ENCODE data around the gene SLBP.

Gene SLBP

GRCh38 chr4:1712216-1713002 is at the start of gene SLBP:
Gene SLBP, minus strand, starts transcription at chr4:1712319. Its CDS starts 131 bp downstream, at chr4:1712188.
- peak; percentile 98 for DNase-seq

GRCh38 chr4:1761130-1761689 is 49.1 kb upstream of the SLBP start:
- DNase-seq = no peak

GRCh38 chr4:1760521-1761071 is 48.5 kb upstream of the SLBP start:
- no peak for DNase-seq

- DNase-seq = no peak
Measured at GRCh38 chr4:1759818-1760223, 47.7 kb upstream of the SLBP start.

DNA sequence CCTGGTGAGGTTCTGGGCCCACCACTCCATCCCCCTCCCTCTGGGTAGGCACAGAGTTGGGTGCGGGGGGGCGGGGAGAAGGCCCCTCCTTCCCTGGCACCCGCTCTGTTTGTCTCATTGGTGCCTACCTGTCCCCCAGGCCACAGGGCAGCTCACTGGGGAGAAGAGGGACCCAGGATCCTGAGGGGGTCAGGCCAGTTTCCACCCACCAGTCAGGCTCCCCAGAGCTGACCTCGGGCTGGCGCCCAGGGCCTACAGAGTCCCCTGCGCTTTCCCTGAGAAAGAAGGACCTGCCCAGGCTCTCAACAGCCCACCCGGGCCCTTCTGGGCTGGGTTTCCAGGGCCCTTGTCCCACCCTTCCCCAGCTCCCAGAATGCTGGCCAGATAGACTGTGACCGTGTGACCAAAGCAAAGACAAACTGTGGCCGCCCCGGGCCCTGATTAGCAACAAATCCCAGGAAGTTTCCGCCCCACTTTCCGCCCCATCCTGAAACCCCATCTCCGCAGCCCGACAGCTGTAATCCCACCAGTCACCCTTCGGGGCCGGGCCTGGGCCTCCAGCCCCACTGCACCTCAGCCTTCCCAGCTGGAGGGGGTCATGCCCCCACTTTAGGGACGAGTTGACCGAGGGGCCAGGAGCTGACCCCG is 47.2 kb upstream of the SLBP start:
- no peak for DNase-seq

- no peak for DNase-seq
Measured at GRCh38 chr4:1758306-1759121, 46.4 kb upstream of the SLBP start.

GRCh38 chr4:1757836-1758235 is 45.7 kb upstream of the SLBP start:
- no peak for DNase-seq

DNA sequence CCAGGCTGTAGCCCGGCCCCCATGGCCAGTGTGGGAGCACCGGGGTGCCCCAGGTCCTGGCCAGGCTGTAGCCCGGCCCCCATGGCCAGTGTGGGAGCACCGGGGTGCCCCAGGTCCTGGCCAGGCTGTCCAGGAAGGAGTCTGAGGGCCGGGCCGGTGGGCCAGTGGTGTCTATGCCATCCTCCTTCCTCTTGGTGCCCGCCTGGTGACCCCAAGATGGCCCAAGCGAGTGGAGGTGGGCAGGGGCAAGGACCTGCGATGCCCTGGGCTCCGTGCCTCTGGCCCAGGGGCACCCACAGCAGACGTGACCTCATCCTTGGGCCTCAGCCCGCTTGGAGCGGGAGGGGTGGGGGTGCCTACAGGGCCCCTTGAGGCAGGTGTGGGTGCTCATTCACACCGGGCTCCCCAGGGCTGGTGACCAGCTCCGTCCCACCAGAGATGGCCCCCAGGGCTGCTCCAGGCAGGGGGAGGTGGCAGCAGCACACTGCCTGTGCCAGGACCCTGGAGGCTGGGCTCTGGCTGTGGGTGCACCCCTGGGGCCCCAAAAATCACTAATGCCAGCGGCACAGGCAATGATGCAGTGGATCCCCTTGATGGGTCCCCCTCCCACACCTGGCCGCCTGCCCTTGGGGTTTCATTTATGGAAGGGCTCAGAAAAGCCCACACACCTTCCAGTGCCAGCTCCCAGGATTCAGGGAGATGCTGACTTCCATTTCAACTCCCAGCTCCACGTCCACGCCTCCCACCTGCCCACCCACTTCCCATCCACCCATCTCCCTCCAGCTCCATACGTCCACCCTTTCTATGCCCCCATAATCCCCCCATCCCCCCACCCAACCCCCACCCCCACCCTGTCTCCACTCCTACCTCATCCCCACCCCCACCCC is 45.0 kb upstream of the SLBP start:
- DNase-seq = no peak

DNA sequence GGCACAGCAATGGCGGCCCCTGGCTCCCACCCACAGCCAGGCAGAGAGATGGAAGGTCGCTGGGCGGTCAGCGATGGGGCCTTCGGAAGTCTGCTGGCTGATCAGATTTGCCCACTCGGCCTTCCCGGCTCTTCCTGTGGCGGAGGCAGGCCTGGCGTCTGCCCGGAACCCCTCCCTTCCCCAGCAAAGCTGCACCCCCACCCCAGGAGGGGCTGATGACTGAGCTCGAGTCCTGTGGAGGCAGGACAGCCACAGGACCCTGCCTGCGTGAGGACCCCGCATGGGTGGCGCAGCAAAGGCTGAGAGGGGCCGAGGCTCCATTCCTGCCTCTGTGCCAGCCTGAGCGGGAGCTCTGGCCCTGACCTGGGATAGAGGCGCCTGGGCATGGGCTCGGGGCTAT is 44.0 kb upstream of the SLBP start:
- DNase-seq = no peak

DNA sequence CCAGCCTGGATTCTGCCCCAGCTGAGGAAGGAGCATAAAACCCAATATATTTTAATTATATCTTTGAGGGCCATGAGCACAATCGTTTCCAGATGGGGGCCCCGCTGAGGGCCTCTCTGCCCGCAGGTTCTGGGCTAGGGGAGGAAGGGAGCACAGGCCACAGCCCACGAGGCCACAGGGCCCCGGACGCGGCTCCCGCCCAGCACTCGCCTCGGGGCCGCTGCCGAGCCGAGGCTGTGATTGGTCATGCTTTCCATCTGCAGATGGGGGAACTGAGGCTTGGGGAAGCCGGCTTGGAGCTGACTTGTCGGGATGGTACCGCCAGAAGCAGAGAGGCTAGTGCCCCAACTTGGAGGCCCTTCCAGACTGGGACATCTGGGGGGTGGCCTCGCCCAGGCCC is 43.2 kb upstream of the SLBP start:
- no peak for DNase-seq

- DNase-seq = no peak
Measured at GRCh38 chr4:1754336-1754735, 42.2 kb upstream of the SLBP start.

DNA sequence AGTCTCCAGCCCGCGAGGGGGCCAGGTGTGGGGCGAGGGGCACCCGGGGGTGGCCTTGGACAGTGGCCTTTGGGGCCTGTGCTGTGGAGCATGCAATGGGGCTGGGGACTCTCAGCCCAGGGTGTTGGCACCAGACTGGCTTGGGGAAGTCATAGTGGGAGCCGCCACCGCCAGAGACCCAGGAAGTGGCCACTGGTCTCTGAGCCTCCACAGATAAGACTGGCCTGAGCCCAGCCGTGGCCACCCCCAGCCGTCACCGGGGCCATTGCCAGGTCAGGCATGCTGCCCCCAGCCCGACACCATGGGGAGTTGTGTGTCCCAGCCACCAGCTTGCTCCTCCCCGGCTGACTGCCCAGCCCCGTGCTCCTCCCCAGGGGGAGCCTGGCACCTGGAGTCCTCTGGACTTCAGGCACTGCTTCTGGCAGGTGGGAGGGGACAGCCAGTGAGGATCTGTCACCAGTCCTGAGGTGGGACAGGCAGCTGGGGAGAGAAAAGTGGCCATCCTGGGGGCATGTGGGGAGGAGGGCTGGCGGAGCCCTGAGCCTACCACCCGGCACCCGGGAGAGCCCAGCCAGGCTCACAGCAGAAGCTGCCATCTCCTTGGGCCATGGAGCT is 41.7 kb upstream of the SLBP start:
- no peak for DNase-seq

DNA sequence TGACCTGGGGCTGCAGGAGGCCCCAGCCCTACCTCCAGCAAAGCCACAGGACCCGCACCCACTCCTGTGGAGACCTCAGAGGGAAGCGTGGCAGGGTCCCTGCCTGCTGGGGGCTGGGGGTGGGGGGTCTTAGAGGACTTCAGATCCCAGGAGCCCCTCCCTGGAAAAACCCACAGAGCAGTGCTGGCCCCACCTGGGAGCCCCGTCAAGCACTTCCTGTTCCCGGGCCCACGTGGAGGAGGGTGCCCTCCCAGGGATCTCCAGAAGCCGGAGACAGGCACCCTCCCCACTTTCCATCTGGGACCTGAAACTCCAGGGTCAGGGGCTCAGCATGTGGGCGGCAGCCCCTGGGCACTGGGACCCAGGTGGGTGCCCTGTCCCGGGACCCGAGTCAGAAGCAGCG is 41.2 kb upstream of the SLBP start:
- no peak for DNase-seq

DNA sequence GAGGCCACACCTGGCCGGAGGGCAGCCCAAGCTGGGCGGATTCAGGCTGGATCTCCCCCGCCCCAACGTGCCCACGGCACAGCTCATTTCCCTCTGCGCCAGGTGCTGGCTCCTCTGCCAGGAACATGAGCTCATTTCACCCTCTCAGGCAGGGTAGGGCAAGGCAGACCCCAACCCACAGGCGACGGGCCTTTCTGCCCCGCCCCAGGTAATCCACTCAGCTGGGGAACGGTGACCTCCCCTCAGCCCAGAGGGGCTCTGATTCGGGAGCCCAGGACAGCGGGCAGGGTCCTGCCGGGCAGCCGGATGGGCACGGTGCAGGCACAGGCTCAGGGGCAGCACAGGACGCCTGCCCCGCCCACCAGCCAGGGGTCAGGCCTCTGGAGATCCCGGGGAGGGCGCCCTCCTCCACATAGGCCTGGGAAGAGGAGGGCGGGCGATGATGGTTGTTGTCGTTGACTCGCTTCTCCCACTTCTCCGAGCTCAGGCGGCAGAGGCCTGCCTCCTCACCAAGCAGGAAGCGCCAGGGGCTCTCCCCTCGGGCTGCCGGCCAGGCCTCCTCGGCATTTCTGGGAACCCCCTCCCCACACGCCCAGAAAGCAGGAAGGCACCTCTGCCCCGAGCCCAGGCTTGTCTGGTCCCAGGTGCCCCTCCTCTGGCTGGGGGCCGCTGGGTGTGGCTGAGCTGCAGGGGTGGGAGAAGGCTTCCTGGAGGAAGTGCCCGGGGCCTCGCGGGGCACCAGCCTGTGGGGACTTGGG is 40.3 kb upstream of the SLBP start:
- DNase-seq = no peak

- no peak for DNase-seq
Measured at GRCh38 chr4:1751919-1752283, 39.8 kb upstream of the SLBP start.

DNA sequence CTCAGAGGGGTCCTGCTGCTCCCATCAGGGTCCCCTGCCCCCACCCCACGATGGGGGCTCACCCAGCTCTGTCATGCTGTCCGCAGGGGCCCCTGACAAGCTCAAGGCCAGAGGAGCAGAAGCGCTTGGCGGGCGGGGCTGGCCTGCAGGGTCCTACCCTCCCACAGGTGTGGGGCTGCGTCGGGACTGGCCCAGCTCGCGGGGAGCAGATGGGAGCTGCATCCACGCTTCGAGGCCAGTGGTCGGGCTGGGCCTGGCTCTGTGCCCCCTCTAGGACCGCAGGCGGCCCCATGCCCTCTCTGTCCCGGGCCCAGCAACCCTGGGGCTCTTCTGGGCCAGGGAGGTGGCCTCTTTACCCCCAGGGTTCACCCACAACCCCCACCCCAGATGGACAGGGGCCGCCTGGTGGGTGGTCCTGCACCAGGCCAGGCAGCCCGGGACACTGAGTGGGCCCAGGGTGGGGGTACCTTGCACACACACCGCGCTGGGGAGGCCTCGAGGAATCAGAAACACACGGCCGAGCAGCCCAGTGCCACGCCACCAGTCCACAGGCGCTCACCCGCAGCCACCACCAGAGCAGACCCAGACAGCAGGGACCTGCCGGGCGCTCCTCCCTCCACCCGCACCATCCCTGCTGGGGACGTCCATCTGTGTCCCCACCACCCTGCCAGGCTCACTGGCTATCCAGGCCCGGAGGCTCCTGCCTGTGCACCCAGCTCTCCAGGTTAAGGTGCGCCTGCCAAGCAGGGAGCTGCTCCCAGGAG is 39.2 kb upstream of the SLBP start:
- no peak for DNase-seq

DNA sequence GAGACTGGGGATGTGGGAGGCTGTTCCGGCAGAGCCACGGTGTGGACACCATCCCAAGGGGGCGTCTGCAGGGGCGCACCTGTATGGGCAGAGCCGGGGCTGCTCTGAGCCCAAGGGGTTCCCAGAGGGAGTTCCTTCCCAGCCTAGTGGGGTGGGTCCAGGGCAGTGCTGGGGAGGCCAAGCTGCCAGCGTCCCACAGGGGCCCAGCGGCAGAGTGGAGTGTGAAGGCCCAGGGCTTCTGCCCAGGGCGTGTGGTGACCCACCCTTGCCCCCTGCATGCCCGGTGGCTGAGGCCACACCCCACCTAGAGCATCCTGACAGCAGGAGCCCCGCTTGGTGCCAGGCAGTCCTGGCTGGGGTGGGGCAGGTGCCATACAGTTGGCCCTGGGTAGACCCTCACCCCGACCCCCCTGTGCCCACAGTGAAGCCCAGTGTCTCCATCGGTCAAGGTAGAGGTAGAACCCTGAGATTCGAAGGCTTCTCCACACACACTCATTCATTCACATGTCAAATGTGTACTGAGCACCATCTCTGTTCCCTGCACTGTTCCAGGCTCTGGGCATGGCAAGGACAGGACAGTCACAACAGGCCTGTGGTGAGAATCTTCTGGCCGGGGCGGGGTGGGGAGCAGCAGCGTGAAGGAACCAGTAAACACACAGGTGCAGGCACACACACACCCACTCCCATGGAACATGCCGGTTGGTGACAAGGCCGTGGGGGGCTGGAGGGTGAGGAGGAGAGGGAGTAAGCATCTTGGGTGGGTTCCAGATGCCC is 38.4 kb upstream of the SLBP start:
- no peak for DNase-seq

DNA sequence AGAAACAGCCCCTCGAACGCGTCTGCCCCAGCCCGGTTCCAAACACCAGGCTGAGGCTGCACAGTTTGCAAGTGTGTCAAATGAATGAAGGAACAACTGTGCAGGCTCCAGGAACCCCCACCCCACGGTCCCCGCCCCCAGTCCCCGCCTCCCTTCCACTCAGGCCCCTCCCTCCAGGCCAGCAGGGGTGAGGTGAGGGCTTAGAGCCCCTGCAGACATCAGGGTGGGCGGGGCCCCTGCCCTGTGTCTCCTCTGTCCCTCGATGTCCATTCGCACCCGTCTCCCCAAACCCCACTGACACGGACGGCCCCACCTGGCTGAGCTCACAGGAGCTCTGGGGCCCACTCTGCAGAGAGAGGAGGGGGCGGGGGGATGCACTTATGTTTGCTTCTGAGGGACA is 37.7 kb upstream of the SLBP start:
- DNase-seq = no peak

DNA sequence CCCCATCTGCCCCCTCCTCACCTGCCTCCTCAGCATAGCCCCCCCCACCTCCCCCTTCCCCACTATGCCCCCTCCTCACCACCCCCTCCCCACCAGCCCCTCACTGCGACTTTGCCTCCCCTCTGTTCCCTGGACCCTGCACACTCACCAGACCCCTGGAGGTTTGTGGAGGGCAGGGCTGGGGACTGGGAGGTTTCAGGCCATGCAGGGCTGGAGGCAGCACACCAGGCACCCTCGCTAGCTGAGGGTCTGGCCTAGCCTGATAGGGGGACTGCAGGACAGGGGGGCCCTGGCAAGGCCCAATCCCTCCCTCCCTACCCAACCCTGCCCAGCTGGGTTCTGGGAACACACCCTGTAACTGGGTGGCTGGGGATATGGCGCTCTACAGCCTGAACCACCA is 37.3 kb upstream of the SLBP start:
- DNase-seq = no peak

All from islet precursor cell (in vitro differentiated cells).